ENCODE results near the gene FASTK.

GRCh38 chr7:151089893-151090730 is 9.5 kb upstream of the FASTK start:
- TF ChIP-seq CTCF (conservative IDR thresholded peaks at IDR 0.05; ENCODE audit: low read length) (no peak), EZH2phosphoT487 (IDR thresholded peaks at IDR 0.05; ENCODE audit: borderline replicate concordance) (no peak)

Data from Loucy (cell line).